IPS-11a (cell line): ENCODE data around the gene SHROOM1.

Experiments
- H3K4me3 ChIP-seq: one replicate; pipeline ENCODE4 v1.5.1; 2013; ENCODE audit warnings: low read depth, low read length, control low read depth

The SHROOM1 gene

DNA sequence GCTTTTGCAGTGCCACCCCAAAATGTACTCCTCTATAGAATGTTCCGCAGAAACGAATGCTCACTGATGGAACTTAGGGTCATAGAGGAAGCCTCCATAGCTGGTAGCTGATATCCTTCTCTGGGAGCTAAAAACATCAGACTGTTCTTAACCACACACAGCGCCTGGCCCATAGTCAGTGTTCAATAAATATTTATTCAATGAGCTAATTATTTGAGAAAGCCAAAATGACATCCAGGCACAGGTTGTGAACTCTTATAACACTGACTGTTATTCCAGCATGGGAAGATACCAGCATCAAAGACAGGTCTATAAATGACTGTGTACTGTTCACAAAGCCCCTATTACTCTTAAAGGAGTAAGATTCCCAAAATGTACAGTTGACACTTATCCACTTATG is 22.9 kb upstream of the SHROOM1 start:
- H3K4me3 ChIP-seq: no peak overlapping the region

DNA sequence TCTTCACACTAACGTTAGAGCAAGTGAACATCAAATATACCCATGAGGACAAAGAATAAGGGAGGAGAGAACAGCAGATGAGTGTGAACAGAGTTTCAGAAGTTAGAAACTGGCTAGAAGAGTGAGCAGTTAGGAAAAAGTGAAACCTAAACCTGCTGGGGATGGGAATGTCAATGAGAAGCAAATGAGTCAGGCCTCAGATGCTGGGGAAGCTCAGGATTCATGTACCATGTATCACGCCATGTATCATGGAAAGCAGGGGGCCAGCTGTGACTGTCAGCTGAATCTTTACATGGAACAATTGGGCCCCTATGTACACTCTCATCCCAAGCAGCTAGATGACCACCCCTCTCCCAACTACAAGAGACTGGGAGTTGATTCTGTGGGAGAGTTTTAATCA is 19.6 kb upstream of the SHROOM1 start:
- no peak overlapping the region for H3K4me3 ChIP-seq

- no peak overlapping the region for H3K4me3 ChIP-seq
Observed at GRCh38 chr5:132849347-132849746, 18.9 kb upstream of the SHROOM1 start.

GRCh38 chr5:132848270-132848669 is 17.8 kb upstream of the SHROOM1 start:
- no peak overlapping the region for H3K4me3 ChIP-seq

DNA sequence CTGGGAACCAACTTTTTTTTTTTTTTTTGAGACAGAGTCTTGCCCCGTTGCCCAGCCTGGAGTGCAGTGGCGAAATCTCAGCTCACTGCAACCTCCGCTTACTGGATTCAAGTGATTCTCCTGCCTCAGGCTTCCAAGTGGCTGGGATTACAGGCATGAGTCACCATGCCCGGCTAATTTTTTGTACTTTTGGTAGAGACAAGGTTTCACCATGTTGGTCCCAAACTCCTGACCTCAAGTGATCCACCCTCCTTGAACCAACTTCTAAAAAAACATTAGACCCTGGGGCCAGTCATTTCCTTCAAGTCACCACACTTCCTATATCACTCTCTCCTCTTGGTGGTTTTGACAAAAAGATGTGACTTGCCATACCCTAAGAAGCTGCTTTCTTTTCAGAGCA is 10.9 kb upstream of the SHROOM1 start:
- H3K4me3 ChIP-seq: no peak overlapping the region

DNA sequence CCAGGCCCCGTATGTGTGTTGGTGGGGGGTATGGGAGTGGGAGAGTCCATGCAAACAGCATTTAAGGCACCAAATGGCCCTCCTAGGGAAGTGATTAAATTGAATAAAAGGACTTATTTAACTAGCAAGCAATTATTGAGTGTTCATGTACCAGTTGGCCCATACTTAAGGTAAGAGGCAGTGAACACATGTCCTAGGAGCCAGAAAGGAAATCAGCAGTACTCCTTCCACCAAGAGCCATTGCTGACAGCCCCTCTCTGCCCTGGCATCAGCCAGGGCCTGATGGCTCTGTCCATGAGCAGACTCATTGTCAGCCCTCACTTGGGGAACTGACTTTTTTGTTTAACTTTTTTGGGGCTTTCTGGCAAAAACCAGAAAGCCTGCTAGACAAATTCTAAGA is 10.4 kb upstream of the SHROOM1 start:
- no peak overlapping the region for H3K4me3 ChIP-seq

DNA sequence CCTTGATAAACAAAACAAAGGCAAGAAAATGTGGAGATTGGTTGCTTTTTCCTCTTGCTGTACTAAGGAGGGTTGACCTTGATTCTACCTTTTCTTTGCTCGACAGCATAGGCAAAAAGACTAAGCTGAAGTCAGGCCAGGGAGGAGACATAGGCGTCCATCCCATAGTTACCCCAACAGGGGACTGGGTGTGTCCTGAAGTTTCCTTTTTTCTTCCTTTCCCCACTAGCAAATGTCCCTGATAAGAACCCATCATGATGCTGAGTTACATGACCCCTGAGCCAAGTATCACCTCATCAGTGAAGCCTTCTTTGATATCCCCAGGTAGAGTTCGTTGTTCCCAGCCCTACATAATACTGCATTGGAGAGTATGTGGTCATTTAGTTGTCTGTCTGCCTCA is 9.9 kb upstream of the SHROOM1 start:
- no peak overlapping the region for H3K4me3 ChIP-seq

DNA sequence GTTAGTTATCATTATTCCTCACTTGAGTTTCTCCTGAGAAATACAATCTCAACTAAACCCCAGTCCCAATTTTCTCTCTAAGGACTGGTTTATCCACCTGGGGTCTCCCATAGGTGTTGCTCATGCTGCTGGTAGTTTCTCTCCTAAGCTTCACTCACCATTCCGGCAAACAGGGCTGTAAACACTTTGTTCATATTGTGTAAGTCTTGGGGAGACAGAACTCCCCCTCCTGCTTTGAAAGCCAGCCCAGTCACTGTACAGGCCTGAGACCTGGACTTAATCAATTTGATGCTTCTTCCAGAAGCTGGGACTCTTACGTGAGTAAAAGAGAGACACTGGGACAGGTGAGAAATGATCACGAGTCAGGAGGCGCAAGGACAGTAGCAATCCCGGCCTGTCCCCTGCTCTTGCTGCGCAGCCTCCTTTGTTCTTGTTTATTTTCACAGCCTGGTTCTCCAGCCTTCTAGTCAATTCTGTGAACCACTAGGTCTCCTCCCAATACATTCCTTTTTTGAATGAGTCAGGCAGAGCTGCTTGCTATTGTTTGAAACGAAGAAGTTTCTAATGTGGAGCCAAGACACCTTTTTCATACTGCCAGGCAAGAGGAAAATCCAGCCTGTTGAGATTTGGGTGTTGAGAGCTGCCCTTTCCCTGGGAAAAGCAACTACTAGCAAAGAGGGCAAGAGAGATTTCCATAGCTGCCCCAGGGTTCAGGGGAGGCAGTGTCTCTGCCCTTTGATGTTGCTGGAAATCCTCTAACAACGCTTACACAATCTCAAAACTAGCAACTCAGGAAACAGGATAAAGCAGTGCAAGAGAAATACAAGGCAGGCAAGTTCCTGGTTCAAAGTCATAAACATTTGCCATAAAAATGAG is 9.2 kb upstream of the SHROOM1 start:
- H3K4me3 ChIP-seq: no peak overlapping the region

DNA sequence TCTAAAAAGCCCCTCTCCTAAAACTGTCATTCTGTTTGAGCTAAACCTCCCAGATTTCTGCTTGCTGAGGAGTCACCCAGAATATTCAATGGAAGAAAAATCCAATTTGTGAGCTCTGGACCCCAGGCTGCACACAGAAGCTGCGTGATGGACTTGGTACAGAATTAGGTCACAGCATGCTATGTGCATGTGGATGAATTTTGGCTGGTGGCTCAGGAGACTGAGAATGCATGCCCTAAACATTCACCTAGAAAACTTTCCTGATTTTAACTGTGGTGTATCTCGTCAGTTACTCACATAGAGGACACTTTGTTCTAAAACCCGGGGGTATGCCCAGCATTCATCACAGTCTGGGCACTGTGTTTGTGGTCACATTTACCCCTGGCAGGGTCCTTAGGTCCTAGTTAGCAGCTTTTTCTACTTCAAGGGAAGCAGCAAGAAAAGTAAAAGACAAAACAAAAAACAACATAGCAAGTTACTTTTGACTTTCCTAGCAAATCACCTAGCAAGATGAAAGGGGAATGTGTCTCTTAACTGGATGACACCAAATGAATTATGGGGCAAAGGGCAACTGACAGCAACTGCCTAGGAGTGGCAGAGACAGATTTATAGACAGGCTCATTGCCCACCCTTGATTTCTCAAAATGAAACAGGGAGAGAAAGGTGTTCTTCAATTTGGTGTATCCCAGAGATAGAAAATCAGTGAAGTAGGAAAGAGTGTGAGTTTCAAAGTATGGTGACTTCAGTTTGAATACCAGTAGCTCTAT is 8.3 kb upstream of the SHROOM1 start:
- no peak overlapping the region for H3K4me3 ChIP-seq

GRCh38 chr5:132837868-132838267 is 7.4 kb upstream of the SHROOM1 start:
- no peak overlapping the region for H3K4me3 ChIP-seq

DNA sequence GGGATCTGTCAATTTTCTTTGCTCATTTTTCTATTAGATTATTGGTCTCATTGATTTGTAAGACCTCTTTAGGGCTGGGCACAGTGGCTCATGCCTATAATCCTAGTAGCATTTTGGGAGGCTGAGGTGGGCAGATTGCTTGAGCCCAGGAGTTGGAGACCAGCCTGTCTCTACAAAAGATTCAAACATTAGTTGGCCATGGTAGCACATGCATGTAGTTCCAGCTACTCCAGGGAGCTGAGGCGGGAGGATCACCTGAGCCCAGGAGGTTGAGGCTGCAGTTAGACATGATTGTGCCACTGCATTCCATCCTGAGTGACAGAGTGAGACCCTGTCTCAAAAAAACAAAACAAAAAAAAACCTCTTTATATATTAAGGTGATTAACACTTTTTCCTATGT is 6.4 kb upstream of the SHROOM1 start:
- no peak overlapping the region for H3K4me3 ChIP-seq

- no peak overlapping the region for H3K4me3 ChIP-seq
Observed at GRCh38 chr5:132834057-132834456, 3.6 kb upstream of the SHROOM1 start.

GRCh38 chr5:132832612-132833011 is 2.2 kb upstream of the SHROOM1 start:
- no peak overlapping the region for H3K4me3 ChIP-seq

DNA sequence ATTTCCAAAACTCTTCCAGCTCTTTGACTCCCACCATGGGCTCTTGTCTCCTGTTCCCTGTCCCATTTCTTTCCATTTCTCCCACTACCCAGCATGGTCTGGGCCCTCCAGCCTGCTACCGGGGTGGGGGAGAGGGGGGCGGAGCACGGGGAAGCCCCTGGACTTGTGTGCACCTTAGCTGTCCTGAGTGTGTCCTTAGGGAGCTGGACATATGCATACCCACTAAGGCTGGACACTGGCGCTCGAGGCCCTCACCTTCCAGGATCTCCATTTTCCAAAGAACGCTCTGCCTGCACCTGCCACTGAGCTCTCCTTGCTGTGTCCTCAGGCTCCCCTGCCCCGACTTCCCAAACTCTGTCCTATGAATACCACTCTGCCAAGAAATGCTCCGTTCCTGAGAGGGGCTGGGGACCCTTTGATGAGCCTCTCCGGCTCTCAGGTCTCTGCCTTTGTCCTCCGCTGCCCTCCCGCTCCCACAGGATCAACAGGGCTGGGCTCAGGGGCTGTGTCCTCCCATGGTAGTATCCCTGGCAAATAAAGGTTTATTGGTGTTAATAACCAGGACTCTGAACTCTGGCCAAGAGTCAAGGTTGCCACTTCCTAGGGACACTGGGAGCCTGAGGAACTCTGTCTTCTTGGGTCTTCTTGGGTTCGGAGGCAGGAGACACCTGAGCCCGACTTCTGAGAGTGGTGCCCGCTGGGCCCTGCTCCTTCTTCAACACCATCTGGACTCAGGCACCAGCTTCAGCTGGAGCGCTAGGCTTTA is 831 bp upstream of the SHROOM1 start:
- peak overlapping the region; percentile 61 for H3K4me3 ChIP-seq

- H3K4me3 ChIP-seq: peak overlapping the region; percentile 61
Observed at GRCh38 chr5:132829742-132830435, 558 bp downstream of the SHROOM1 start.

- no peak overlapping the region for H3K4me3 ChIP-seq
Observed at GRCh38 chr5:132828846-132829494, 1.5 kb downstream of the SHROOM1 start.

DNA sequence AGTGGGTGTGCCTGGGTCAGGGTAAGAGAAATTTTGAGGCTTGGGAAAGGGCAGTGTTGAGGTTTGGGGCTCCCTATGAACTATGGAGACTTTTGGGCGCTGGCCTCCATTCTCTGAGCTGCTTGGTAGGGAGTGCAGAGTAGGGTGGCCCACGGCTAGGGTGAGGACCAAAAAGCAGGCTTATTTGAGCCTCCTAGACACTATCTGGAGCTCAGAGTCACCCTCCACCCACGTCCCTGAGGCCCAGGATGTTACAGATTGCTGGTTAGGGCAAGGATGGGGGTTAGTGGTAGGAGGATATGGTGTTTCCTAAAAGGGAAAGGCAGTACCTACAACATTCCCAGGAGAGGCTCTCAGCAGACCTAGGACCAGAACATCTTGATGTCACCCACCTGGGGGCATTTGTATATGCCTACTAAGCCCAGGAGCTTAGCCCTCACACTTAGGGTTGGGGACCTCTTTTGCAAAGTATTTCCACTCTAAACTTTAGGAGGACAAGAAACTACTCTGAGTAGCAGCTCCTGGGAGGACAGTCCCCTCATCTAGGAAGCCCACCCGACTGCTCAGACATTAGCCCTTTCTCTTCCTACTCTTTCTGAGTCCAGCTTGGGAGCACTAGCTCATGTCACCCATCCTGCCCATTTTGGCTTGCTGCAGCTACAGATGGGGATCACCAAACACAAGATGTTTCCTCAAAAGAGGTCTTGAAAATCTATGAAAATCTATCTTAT is 2.3 kb downstream of the SHROOM1 start:
- no peak overlapping the region for H3K4me3 ChIP-seq

GRCh38 chr5:132826424-132827082 is 3.9 kb downstream of the SHROOM1 start:
- no peak overlapping the region for H3K4me3 ChIP-seq

DNA sequence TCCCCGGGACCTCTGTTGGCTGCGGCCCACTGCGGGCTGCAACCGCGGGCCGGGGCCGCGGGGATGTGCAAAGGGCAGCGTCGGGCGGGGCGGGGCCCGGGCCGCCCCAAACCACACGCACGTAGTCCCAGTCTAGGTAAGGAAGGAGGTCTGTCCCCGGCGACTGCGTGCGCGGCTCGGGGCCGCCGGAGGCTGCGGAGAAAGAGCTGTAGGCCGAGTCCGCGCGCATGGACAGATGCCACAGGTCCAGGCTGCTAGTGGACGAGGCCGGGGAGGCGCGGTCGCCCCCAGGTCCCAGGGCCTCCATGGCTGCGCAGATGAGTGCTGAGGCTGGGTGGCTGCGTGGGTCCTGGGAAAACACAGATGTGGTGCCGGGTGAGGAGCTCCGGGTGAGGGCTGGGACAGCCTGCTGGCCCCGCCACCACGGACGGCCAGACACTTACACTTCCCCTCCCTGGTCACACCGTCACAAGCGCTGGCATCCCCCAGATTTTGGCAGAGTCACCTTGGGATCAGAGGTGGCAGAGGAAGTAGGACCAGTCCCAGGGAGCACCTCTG is 4.5 kb downstream of the SHROOM1 start:
- H3K4me3 ChIP-seq: peak overlapping the region; percentile 45
